ENCODE data around the gene NCAM1. TPM values are rescaled to one million over a fixed set of nuclear protein-coding genes. Genes with fewer than 3 reads are reported as not detected.

Gene NCAM1
- total and polyA plus RNA-seq, 2 donors (not counting 3 experiments of a cell fraction or from before 2014, with no cell fraction given): 0.03 TPM; not detected in 1

- POLR2A ChIA-PET: no interaction called here
- CTCF ChIA-PET: interaction anchor here (1.3 kb wide), 1 partner anchor 543 kb away, joined by 3 read pairs; no protein-coding TSS in a partner anchor
- Histone ChIP-seq H3K36me3 (ENCODE audit: control insufficient read depth in 2 of 2, extremely low read depth in 1 of 2, insufficient read depth in 2 of 2, low read length in 2 of 2) (no peaks in the 10 kb centered on the region), H4K20me1 (replicated peaks; ENCODE audit: control insufficient read depth, extremely low read depth, insufficient read depth, low read length) (no peaks in the 10 kb centered on the region), H3K9ac (replicated peaks; ENCODE audit: extremely low read depth, insufficient read depth, low read length) (no peak overlapping the region), H3K4me3 (replicated peaks in 1 of 3; ENCODE audit: insufficient read depth in 1 of 3, low read depth in 1 of 3, low read length in 3 of 3) (no peak overlapping the region), H3K4me1 (ENCODE audit: control insufficient read depth, extremely low read depth, insufficient read depth, low read length) (no peaks in the 10 kb centered on the region), H2AFZ (ENCODE audit: low read depth, low read length) (no peak overlapping the region), H3K9me3 (replicated peaks; ENCODE audit: control insufficient read depth, insufficient read depth, low read length) (peaks cover 2% of the 10 kb centered on the region), H3K4me2 (ENCODE audit: insufficient read depth, low read length) (no peak overlapping the region), H3K9me1 (replicated peaks; ENCODE audit: control insufficient read depth, extremely low read depth, insufficient read depth, low read length) (no peaks in the 10 kb centered on the region), H3K27ac (ENCODE audit: insufficient read depth, low read depth, low read length) (no peak overlapping the region), H3K27me3 (ENCODE audit: control insufficient read depth in 2 of 2, insufficient read depth in 2 of 2, low read length in 2 of 2) (no peaks in the 10 kb centered on the region), H3K79me2 (ENCODE audit: control insufficient read depth, insufficient read depth, low read length) (no peaks in the 10 kb centered on the region)
- FAIRE-seq (no peak), DNase-seq (ENCODE audit: low read depth, low spot score) (no peak)
- dilution Hi-C loops (cut with MboI; ENCODE audit: extremely low pct_ligation_motif_present, low sequenced_read_pairs): no loop called here
- BruUV-seq (replicated peaks): no TSS peak
- TF ChIP-seq FOS (IDR thresholded peaks at IDR 0.05; ENCODE audit: borderline replicate concordance, insufficient read depth, low read length): no peak
- TF ChIP-seq POLR2AphosphoS5 (IDR thresholded peaks at IDR 0.05; ENCODE audit: insufficient read depth, low read depth, low read length): no peak
- no peak for TF ChIP-seq JUN (IDR thresholded peaks at IDR 0.05; ENCODE audit: borderline replicate concordance, insufficient read depth, insufficient read length, low read depth)
- no peak for TF ChIP-seq MAX (IDR thresholded peaks at IDR 0.05; ENCODE audit: insufficient read depth, insufficient read length)
- TF ChIP-seq MYC (IDR thresholded peaks at IDR 0.05; ENCODE audit: low read depth, low read length): no peak
- intact Hi-C loops (cut with micrococcal nuclease): no loop called here
Observed at GRCh38 chr11:113131036-113131775, 170.0 kb downstream of the NCAM1 start.

- BruUV-seq (replicated peaks): no TSS peak
Observed at GRCh38 chr11:113133071-113133470, 171.9 kb downstream of the NCAM1 start.

More at GRCh38 chr11:113133071-113133470, 171.9 kb downstream of the NCAM1 start:
- intact Hi-C loops (cut with micrococcal nuclease) (no loop called here), dilution Hi-C loops (cut with MboI; ENCODE audit: extremely low pct_ligation_motif_present, low sequenced_read_pairs) (no loop called here)
- Histone ChIP-seq H3K4me3 (replicated peaks in 1 of 3; ENCODE audit: insufficient read depth in 1 of 3, low read depth in 1 of 3, low read length in 3 of 3) (no peak overlapping the region), H3K27ac (ENCODE audit: insufficient read depth, low read depth, low read length) (no peak overlapping the region), H2AFZ (ENCODE audit: low read depth, low read length) (no peak overlapping the region), H4K20me1 (replicated peaks; ENCODE audit: control insufficient read depth, extremely low read depth, insufficient read depth, low read length) (no peaks in the 10 kb centered on the region), H3K36me3 (ENCODE audit: control insufficient read depth in 2 of 2, extremely low read depth in 1 of 2, insufficient read depth in 2 of 2, low read length in 2 of 2) (no peaks in the 10 kb centered on the region), H3K9me3 (replicated peaks; ENCODE audit: control insufficient read depth, insufficient read depth, low read length) (peaks cover 5% of the 10 kb centered on the region), H3K4me2 (ENCODE audit: insufficient read depth, low read length) (no peak overlapping the region), H3K4me1 (ENCODE audit: control insufficient read depth, extremely low read depth, insufficient read depth, low read length) (no peaks in the 10 kb centered on the region), H3K27me3 (ENCODE audit: control insufficient read depth in 2 of 2, insufficient read depth in 2 of 2, low read length in 2 of 2) (no peaks in the 10 kb centered on the region), H3K79me2 (ENCODE audit: control insufficient read depth, insufficient read depth, low read length) (no peaks in the 10 kb centered on the region), H3K9ac (replicated peaks; ENCODE audit: extremely low read depth, insufficient read depth, low read length) (no peak overlapping the region), H3K9me1 (replicated peaks; ENCODE audit: control insufficient read depth, extremely low read depth, insufficient read depth, low read length) (no peaks in the 10 kb centered on the region)
- CTCF ChIA-PET: no interaction called here
- no peak for DNase-seq (ENCODE audit: low read depth, low spot score)
- POLR2A ChIA-PET: no interaction called here
- TF ChIP-seq CTCF (IDR thresholded peaks at IDR 0.05; ENCODE audit: extremely low read depth in 1 of 2, insufficient read depth in 1 of 2, low read depth in 1 of 2, low read length in 2 of 2) (no peak), EZH2 (IDR thresholded peaks at IDR 0.05; ENCODE audit: borderline replicate concordance, low read depth, low read length, severe bottlenecking) (no peak), MYC (IDR thresholded peaks at IDR 0.05; ENCODE audit: low read depth, low read length) (no peak), FOS (IDR thresholded peaks at IDR 0.05; ENCODE audit: borderline replicate concordance, insufficient read depth, low read length) (no peak), POLR2A (IDR thresholded peaks at IDR 0.05; ENCODE audit: low read depth, low read length) (no peak), MAX (IDR thresholded peaks at IDR 0.05; ENCODE audit: insufficient read depth, insufficient read length) (no peak), JUN (IDR thresholded peaks at IDR 0.05; ENCODE audit: borderline replicate concordance, insufficient read depth, insufficient read length, low read depth) (no peak), POLR2AphosphoS5 (IDR thresholded peaks at IDR 0.05; ENCODE audit: insufficient read depth, low read depth, low read length) (no peak), GATA2 (IDR thresholded peaks at IDR 0.05; ENCODE audit: insufficient read depth, insufficient read length, low read depth, low read length) (no peak)
- no peak for FAIRE-seq

All from endothelial cell of umbilical vein (primary cell).